Measurements from ENCODE around the gene LNX1.

The LNX1 gene

DNA sequence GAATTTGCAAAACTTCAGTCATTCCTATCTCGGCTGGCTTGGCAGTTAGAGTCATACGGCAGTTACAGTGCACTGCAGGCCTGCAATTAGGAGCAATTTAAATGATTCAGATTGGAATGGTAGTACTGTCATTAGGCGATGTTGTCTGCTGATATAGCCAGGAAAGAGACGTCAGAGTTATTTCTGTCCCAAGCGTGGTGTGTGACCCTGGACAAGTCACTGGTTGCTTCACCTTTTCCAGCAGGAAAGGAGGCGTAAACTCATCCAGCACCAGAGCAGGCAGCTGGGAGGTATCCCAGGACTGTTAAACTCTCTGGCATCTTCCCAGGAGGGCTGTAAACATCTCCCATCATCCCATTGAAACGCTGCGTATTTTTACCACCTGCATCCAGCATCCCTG is 836 bp upstream of the LNX1 start:
- peaks cover 7% of the 10 kb centered on the region for H3K27me3 ChIP-seq (ENCODE audit: insufficient read depth, poor library complexity, severe bottlenecking)
- TF ChIP-seq SPI1 (IDR thresholded peaks at IDR 0.05; ENCODE audit: borderline replicate concordance, low read depth), result no peak
- no peak overlapping the region for H3K27ac ChIP-seq (replicated peaks)
- DNase-seq (ENCODE audit: low read depth in 1 of 2, low spot score in 1 of 2), result no peak
- H3K4me3 ChIP-seq (replicated peaks; ENCODE audit: insufficient read depth, low read length), result no peak overlapping the region

DNA sequence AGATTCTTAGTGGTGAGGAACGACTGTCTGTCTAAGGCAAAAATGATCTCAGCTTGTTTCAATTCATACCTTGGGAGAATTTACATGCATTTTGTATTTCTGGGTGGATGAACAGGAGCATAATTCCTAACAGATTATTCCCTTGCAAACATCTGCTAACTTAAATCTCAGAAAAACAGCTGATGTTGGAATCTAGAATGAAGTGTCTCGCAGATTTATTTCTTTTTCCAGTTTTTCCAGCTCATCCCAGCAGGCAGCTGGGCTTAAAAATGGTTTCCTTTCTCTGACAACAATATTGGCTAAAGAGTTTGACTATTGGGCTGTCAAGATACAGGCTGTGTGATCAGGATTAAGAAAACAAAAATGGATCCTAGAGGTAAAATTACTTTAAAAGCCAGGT is 1.1 kb downstream of the LNX1 start:
- H3K27ac ChIP-seq (replicated peaks), result no peak overlapping the region
- no peak overlapping the region for H3K4me3 ChIP-seq (replicated peaks; ENCODE audit: insufficient read depth, low read length)
- no peak for TF ChIP-seq POLR2AphosphoS5 (IDR thresholded peaks at IDR 0.05; ENCODE audit: low read depth)
- TF ChIP-seq REST (IDR thresholded peaks at IDR 0.05; ENCODE audit: insufficient replicate concordance, low read depth), result no peak
- TF ChIP-seq SPI1 (IDR thresholded peaks at IDR 0.05; ENCODE audit: borderline replicate concordance, low read depth), result no peak
- TF ChIP-seq, protein P1, sequence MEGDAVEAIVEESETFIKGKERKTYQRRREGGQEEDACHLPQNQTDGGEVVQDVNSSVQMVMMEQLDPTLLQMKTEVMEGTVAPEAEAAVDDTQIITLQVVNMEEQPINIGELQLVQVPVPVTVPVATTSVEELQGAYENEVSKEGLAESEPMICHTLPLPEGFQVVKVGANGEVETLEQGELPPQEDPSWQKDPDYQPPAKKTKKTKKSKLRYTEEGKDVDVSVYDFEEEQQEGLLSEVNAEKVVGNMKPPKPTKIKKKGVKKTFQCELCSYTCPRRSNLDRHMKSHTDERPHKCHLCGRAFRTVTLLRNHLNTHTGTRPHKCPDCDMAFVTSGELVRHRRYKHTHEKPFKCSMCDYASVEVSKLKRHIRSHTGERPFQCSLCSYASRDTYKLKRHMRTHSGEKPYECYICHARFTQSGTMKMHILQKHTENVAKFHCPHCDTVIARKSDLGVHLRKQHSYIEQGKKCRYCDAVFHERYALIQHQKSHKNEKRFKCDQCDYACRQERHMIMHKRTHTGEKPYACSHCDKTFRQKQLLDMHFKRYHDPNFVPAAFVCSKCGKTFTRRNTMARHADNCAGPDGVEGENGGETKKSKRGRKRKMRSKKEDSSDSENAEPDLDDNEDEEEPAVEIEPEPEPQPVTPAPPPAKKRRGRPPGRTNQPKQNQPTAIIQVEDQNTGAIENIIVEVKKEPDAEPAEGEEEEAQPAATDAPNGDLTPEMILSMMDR (IDR thresholded peaks at IDR 0.05; ENCODE audit: insufficient read depth, low read length), result no peak
- no peak for TF ChIP-seq GABPA (IDR thresholded peaks at IDR 0.05; ENCODE audit: low read depth)
- peaks cover 7% of the 10 kb centered on the region for H3K27me3 ChIP-seq (ENCODE audit: insufficient read depth, poor library complexity, severe bottlenecking)
- no peak for DNase-seq (ENCODE audit: low read depth in 1 of 2, low spot score in 1 of 2)

GRCh38 chr4:53589511-53589910 is 1.8 kb downstream of the LNX1 start:
- DNase-seq (ENCODE audit: low read depth in 1 of 2, low spot score in 1 of 2), result no peak
- Histone ChIP-seq H3K27ac (replicated peaks) (no peak overlapping the region), H3K27me3 (ENCODE audit: insufficient read depth, poor library complexity, severe bottlenecking) (peaks cover 7% of the 10 kb centered on the region), H3K4me3 (replicated peaks; ENCODE audit: insufficient read depth, low read length) (no peak overlapping the region)
- no peak for TF ChIP-seq POLR2AphosphoS5 (IDR thresholded peaks at IDR 0.05; ENCODE audit: low read depth)
- TF ChIP-seq REST (IDR thresholded peaks at IDR 0.05; ENCODE audit: insufficient replicate concordance, low read depth), result no peak

GRCh38 chr4:53587135-53587534 is 4.2 kb downstream of the LNX1 start:
- H3K27me3 ChIP-seq (ENCODE audit: insufficient read depth, poor library complexity, severe bottlenecking), result peaks cover 7% of the 10 kb centered on the region
- no peak for TF ChIP-seq GABPA (IDR thresholded peaks at IDR 0.05; ENCODE audit: low read depth)

GRCh38 chr4:53586121-53586816 is 5.0 kb downstream of the LNX1 start:
- H3K27ac ChIP-seq (replicated peaks), result no peak overlapping the region

More at GRCh38 chr4:53587135-53587534, 4.2 kb downstream of the LNX1 start:
- Histone ChIP-seq H3K4me3 (replicated peaks; ENCODE audit: insufficient read depth, low read length) (no peak overlapping the region), H3K27ac (replicated peaks) (no peak overlapping the region)
- DNase-seq (ENCODE audit: low read depth in 1 of 2, low spot score in 1 of 2), result no peak

More at GRCh38 chr4:53586121-53586816, 5.0 kb downstream of the LNX1 start:
- H3K4me3 ChIP-seq (replicated peaks; ENCODE audit: insufficient read depth, low read length), result no peak overlapping the region
- DNase-seq (ENCODE audit: low read depth in 1 of 2, low spot score in 1 of 2), result no peak
- TF ChIP-seq REST (IDR thresholded peaks at IDR 0.05; ENCODE audit: insufficient replicate concordance, low read depth) (no peak), POLR2AphosphoS5 (IDR thresholded peaks at IDR 0.05; ENCODE audit: low read depth) (no peak), SPI1 (IDR thresholded peaks at IDR 0.05; ENCODE audit: borderline replicate concordance, low read depth) (no peak), GABPA (IDR thresholded peaks at IDR 0.05; ENCODE audit: low read depth) (no peak)
- TF ChIP-seq, protein P1 (IDR thresholded peaks at IDR 0.05; ENCODE audit: insufficient read depth, low read length), result no peak
- H3K27me3 ChIP-seq (ENCODE audit: insufficient read depth, poor library complexity, severe bottlenecking), result peaks cover 4% of the 10 kb centered on the region

Measured in HL-60 (cell line).